ENCODE results near the gene SPATS1.
"Not testable (repeated sequence)": the region's sequence is repeated elsewhere in the genome, so short reads cannot be mapped to it uniquely, and the experiment has no call there.

The SPATS1 gene

GRCh38 chr6:44310241-44310640 is 32.2 kb upstream of the SPATS1 start:
- DNase-seq (ENCODE audit: low read depth, low spot score), result no peak
- in situ Hi-C loops (cut with HindIII; ENCODE audit: low sequenced_read_pairs), result no loop called here
- TF ChIP-seq CTCF (IDR thresholded peaks at IDR 0.05; ENCODE audit: low read depth, low read length), result no peak
- no peak overlapping the region for H3K4me3 ChIP-seq (ENCODE audit: low read depth, low read length)

DNA sequence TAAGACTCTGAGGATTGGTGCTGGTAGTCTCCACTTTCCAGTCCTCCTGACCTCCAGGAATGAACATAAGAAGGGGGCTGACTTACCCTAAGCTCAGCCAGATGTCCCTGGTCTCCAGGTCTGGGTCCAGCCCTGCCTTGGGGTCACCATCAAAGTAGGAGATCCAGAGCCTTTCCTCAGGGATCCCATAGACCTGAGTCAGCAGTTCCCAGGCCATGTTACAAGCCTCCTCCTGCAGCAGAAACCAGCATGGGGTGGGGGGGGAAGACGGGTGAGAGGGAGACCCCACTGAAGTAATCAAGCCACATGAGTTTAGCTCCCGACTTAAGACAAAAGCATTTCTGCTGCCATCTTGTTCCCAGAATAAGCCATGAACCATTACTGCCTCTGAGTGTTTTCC is 31.1 kb upstream of the SPATS1 start:
- DNase-seq (ENCODE audit: low read depth, low spot score), result no peak
- H3K4me3 ChIP-seq (ENCODE audit: low read depth, low read length), result no peak overlapping the region
- in situ Hi-C loops (cut with HindIII; ENCODE audit: low sequenced_read_pairs), result no loop called here
- TF ChIP-seq CTCF (IDR thresholded peaks at IDR 0.05; ENCODE audit: low read depth, low read length), result no peak

- DNase-seq (ENCODE audit: low read depth, low spot score), result no peak
Measured at GRCh38 chr6:44311767-44312166, 30.7 kb upstream of the SPATS1 start.

GRCh38 chr6:44312901-44313788 is 29.3 kb upstream of the SPATS1 start, which contains the start of gene AARS2:
TSS of gene AARS2 (minus strand) at chr6:44313347. CDS start at chr6:44313323, 24 bp downstream.
- in situ Hi-C loops (cut with HindIII; ENCODE audit: low sequenced_read_pairs), result no loop called here
- peak within 1 kb of the TSS; percentile 97 for H3K4me3 ChIP-seq (ENCODE audit: low read depth, low read length)
- peak; percentile 100 for TF ChIP-seq CTCF (IDR thresholded peaks at IDR 0.05; ENCODE audit: low read depth, low read length)
- DNase-seq (ENCODE audit: low read depth, low spot score), result peak; percentile 86

More at GRCh38 chr6:44311767-44312166, 30.7 kb upstream of the SPATS1 start:
- TF ChIP-seq CTCF (IDR thresholded peaks at IDR 0.05; ENCODE audit: low read depth, low read length), result no peak
- H3K4me3 ChIP-seq (ENCODE audit: low read depth, low read length), result no peak overlapping the region
- in situ Hi-C loops (cut with HindIII; ENCODE audit: low sequenced_read_pairs), result no loop called here

GRCh38 chr6:44314657-44315056 is 27.8 kb upstream of the SPATS1 start:
- DNase-seq (ENCODE audit: low read depth, low spot score); in situ Hi-C loops (cut with HindIII; ENCODE audit: low sequenced_read_pairs); H3K4me3 ChIP-seq (ENCODE audit: low read depth, low read length): not testable (repeated sequence)

- no peak for TF ChIP-seq CTCF (IDR thresholded peaks at IDR 0.05; ENCODE audit: low read depth, low read length)
- in situ Hi-C loops (cut with HindIII; ENCODE audit: low sequenced_read_pairs), result no loop called here
- no peak for DNase-seq (ENCODE audit: low read depth, low spot score)
- no peak overlapping the region for H3K4me3 ChIP-seq (ENCODE audit: low read depth, low read length)
Measured at GRCh38 chr6:44315516-44315915, 26.9 kb upstream of the SPATS1 start.

DNA sequence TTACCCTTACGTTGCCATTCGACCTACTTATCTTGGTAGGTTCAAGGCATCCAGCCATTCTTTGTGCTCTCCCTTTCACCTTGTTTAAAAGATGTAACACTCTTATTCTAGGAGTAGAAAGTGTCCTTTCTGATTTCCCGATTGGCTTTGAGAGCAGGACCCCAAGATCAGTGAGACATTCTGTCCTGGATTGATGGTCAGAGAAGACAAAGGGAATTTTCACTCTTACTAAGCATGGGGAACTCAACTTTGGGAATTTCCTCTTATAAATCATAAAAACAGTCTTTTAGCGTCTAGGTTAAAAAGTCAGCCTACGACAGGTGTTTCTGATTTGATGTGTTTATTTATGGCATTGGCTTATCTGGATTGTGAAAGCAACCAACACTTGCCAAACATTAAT is 26.5 kb upstream of the SPATS1 start:
- TF ChIP-seq CTCF (IDR thresholded peaks at IDR 0.05; ENCODE audit: low read depth, low read length), result no peak
- DNase-seq (ENCODE audit: low read depth, low spot score), result no peak
- H3K4me3 ChIP-seq (ENCODE audit: low read depth, low read length), result no peak overlapping the region
- in situ Hi-C loops (cut with HindIII; ENCODE audit: low sequenced_read_pairs), result no loop called here
